Epidermal melanocyte (primary cell): ENCODE results near the gene WDR31.
"Not testable (repeated sequence)": the region's sequence is repeated elsewhere in the genome, so short reads cannot be mapped to it uniquely, and the experiment has no call there.

Source experiments
- DNase-seq: peaks from one replicate; pipeline ENCODE4 v3.0.0; 2011; ENCODE audit warnings: low spot score; ENCODE audit not compliant: insufficient read length

WDR31 gene

DNA sequence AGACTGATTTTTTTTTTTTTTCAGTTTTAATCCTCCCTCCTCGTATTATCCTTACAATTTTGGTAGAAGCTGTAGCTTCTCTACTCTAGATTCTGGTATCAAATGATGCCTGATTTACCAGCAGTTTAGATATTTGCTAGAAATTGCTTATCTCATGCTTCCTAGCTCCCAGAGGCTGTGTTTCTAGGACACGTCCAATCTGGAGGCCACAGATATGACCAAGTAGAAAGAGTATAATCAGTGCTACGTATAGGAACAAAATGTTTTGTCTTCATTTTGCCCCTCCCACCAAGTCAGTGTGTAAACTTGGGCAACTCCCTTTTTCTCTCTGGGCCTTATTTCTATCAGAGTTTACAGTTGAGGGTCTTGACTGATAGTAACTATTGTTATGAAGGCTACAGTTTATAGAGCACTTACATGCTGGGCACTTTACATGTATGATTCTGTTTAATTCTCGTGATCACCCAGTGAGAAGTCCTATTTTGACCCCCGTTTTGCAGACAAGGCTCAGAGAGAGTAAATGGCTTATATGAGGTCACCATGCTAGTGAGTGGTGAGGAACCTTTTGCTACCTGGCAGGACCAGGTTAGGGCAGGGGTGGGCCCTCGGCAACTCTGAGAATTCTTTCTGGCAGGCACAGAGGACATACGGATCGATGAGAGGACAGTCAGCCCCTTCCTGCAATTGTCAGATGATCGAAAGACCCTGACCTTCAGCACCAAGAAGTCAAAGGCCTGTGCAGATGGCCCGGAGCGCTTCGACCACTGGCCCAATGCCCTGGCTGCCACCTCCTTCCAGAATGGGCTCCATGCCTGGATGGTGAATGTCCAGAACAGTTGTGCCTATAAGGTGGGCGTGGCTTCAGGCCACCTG lies 29.1 kb upstream of the WDR31 start:
- DNase-seq = no peak

DNA sequence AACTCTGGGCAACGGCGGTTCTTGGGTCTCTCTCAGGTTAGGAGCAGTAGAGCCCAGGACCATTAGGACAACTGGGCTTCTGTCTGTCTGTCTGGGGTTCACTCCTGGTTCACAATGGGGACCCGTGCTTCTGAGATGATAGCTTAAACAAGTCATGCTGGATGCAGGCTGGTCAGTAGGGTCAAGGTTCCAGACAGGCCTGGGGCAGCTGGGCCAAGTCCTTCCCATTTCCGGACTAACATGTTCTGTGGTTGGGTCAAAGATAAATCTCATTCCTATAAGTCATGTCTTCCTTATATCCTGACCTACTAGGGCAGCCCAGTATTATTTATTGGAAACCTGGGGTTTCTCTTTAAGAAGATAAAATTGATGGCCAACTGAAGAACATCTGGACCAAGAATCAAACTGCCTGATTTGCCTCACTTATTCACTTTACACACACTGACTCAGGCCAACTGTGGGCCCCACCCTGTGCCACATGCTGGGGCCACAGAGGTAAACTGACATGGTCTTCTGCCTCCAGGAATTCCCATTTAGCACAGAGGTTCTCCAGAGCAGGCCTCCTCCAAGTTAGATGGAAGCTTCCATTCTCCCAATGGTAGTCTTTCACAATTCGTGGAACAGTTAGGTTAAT lies 28.4 kb upstream of the WDR31 start:
- DNase-seq = no peak

DNA sequence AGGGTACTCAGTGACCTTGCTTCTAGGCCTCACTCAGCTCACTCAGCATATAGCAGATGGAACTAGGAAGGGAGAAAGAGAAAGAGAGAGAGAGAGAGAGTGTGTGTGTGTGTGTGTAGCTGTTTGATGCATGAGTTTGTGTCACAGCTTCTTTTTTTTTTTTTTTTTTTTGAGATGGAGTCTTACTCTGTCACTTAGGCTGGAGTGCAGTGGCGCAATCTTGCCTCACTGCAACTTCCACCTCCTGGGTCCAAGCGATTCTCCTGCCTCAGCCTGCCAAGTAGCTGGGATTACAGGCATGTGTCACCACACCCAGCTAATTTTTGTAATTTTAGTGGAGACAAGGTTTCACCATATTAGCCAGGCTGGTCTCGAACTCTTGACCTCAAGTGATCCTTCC lies 25.6 kb upstream of the WDR31 start:
- not testable (repeated sequence) for DNase-seq

DNA sequence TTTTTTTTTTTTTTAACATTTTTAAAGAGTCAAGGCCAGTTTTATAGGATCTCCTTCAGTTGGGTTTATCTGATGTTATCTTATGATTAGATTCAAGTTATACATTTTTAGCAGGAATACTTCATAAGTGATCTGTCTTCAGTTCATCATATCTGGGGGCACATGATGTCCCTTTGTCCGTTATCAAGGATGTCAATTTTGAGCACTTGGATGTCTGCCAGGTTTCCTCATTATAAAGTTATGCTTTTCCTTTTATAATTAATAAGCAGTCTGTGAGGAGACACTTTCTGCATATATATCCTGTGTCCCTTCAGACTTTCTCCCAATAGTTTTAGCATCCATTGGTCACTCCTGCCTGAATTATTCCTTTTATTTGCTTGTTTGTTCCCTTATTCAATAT lies 24.9 kb upstream of the WDR31 start:
- DNase-seq = no peak

DNA sequence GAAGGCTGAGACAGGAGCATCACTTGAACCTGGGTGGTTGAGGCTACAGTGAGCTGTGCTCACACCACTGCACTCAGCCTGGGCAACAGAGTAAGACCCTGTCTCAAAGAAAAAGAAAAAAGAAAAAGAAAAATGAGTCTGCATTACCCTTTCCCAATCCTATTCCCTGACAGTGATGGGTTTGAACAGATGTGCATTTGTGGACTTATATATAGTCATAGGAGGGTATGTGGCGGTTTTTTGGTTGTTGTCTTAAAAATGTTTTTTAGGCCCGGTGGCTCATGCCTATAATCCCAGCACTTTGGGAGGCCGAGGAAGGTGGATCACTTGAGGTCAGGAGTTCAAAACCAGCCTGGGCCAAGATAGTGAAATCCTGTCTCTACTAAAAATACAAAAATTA lies 23.3 kb upstream of the WDR31 start:
- no peak for DNase-seq

DNA sequence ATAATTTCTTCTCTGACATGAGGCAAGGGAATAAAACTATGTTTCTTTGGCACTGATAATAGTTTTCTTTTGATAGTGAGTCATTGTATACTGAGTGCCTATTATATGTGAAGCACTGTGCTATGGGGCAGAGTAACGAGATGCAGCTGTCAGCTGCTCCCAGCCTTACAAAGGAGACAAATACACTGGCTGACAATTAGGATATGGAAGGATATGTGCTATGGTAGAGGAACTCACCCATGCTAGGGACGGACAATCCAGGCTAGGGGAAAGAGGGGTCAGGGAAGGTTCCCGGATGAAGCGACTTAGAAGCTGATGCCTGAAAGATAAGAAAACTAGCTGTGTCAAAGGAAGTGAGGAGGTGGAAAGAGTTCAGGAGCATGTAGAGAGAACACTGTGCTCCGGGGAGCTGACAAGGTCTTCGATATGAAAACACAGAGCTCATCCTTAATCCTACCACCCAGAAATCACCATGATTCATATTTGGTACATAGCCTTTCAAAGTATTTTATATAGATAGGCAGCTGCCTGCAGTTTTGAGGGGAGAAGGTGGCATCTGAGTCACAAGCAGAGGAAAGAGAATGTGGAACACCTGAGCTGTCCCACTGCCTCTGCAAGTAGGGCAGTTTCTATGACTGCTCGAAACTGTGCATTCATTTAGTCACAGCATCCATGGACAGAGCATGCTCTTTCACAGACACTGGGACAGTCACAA lies 21.4 kb upstream of the WDR31 start:
- no peak for DNase-seq

DNA sequence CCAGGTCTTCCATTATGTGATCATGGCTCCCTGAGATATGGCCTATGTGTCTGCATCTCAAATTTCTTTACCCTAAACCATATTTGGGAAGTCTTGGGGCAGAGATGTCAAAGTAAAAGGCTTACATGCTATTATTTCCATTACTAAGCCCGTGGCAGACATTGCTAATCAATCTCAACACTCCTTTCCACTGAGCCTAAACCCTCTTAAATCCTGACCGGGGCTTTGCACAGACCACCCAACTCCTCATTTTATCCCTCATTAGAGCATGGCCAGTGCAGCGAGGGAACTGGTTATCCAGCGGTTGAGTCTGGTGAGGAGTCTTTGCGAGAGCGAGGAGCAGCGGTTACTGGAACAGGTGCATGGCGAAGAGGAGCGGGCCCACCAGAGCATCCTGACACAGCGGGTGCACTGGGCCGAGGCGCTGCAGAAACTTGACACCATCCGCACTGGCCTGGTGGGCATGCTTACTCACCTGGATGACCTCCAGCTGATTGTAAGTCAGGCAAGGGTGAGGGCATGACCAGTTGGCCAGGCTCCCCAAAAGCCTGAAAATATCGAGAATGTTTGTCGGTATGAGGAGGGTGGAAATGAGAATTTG lies 20.3 kb upstream of the WDR31 start:
- no peak for DNase-seq

DNA sequence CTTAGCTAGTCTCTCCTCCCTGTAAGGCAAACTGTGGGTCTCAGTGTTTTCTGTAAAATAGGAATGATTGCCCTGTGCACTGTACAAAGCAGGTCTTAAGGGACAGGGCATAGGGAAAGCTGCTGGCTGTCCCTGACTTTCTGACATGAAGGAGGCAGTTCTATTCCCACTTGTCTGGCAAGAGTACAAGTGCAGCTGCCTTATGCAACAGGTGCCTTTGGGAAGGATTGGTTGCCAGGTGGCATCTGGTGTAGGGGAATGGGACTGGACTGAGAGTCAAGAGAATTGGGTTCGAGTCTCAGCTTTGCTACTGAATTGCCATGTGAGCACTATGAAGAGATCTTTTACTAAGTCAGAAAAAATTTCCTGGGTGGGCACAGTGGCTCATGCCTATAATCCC lies 19.3 kb upstream of the WDR31 start:
- no peak for DNase-seq

DNA sequence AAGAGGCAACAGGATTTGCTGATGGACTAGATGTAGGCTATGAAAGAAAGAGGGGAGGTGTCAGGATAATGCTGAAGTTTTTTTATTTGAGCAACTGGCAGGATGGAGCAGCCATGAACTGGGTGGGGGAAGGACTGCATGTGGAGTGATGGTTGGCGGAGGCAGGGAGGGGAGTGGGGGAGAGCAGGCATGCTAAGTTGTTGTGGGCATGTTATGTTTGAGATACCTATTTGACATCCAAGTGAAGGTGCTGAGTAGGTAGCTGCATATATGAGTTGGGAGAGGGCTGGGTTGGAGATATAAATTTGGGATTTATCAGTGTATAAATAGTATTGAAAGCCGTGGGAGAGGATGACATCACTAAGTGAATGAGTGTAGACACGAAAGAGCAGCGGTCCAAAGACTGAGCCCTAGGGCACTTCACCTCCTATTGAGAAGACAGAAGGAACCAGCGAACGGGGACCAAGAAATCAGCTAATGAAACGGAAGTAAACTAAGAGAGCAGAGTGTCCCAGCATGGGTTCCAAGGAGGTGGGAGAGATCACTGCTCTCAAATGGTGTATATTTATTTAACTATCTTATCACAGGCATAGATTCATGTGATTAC lies 16.7 kb upstream of the WDR31 start:
- no peak for DNase-seq

DNA sequence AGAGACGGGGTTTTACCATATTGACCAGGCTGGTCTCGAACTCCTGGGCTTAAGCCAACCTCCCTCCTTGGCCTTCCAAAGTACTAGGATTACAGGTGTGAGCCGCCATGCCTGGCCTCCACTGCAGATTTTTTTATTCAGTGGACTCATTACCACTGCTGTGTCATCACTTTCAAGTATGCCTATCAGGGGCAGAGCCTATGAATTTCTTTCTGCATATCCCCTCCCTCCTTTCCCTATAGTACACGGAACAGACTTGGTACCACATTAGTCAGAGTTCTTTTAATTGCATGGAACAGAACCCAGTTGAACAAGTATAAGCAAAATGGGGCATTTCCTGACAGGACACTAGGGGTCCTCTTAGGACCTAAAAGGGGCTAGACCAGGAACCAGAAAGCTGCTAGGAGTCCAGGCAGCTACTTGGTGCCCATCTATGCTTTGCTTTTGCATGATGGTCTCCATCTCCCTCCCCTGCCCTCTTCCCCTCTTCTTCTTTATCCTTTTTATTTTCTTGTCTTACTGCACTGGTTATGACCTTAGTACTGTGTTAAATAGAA lies 15.0 kb upstream of the WDR31 start:
- no peak for DNase-seq

DNA sequence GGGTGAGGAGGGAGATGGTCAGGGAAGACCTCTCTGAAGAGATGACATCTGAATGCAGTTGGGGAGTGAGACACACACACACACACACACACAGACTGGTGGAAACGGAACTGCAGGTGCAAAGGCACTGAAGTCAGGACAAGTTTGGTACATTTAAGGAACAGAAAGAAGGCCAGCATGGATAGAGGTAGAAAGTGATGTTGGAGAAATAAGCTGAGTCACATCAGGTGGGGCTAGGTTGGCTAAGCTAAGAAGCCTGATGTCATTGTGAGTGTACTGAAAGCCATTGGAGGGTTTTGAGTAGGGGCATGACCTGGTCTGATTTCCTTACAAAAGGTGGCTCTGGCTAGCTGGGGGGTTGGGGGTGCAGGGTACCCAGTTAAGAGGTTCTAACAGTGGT lies 12.3 kb upstream of the WDR31 start:
- no peak for DNase-seq

DNA sequence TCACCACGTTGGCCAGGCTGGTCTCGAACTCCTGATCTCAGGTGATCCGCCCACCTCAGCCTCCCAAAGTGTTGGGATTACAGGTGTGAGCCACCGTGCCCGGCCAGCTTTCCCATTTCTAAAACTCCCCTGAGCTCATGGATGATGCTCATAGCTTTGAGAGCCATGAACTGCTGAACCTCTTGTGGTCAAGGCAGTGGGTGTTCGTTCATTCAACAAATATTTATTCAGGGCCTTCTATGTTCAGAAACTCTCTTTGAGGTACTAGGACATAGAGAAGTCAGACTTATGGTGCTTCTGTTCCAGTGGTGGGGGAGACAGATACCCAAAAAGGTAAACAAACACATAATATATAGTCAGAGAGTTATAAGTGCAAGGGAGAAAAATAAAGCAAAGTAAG lies 11.9 kb upstream of the WDR31 start:
- DNase-seq = no peak

DNA sequence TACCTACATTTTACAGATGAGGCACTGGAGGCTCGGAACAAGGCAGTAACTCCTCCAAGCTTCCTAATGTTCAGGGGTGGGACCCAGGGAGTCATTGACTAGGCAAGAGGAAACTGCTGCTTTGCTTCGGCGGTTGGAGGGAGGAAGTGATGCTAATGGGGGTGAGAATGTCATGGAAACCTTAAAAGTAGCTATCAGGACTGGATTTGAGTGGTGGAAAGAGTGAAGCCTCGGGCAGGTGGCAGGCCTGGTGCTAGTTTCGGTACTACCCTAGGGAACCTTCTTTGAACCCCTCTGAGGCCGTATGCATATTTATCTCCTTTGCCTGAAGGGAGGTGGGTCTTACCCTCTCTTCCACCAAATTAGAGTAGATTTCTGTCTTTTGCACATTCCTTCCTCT lies 10.9 kb upstream of the WDR31 start:
- no peak for DNase-seq

DNA sequence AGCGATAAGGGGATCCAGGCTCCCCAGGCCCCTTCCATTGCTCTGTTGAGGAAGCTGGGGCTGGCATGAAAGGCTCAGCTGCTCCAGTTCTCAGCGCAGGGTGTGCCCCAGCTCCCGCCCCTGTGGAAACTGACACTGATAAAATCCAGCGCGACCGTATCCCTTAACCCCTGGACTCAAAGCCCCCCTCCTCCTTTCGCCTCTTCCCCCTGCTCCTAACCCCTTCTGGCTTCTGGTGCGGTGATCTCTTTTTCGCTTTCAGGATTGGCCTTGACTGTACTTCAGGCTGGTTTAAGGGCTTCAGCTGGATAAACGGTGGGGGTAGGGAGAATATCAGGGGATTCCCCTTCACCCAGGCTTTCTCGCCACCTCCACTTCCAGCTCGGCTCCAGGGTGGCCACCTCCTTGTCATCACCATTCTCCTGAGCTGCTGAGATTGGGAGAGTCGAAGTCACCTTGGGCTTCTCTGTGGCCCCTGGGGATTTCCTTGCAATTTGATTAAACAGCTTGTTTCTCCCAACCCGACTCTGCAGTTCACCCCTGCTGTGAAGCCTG lies 10.1 kb upstream of the WDR31 start:
- DNase-seq = no peak

DNA sequence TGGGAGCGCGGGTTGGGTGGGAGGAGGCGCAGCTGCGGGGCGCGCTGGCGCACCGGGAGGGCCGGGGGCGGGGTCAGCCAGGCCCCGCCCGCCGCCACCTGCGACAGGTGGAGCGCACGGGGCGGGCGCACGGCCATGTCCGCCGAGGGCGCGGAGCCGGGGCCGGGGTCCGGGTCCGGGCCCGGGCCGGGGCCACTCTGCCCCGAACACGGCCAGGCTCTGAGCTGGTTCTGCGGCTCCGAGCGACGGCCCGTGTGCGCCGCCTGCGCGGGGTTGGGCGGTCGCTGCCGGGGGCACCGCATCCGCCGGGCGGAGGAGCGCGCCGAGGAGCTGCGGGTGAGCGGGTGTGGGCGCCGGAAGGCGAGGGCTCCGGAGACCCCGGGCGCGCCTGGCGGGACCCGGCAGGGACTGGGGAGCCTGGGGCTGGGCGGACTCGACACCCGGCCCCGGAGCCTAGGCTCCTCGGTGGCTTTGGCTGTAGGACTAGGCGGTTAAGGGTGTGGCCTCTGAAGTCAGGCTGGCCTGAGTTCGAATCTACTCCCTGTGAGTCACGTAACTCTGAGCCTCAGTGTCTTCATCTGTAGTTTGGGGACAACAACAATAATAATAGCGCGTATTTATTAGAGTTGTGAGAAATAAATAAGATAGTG lies 9.5 kb upstream of the WDR31 start, which contains the start of gene BSPRY:
BSPRY (plus strand) TSS at position 97 of the 650 bp plus-strand sequence; CDS start at position 136, 39 bp downstream.
- no peak for DNase-seq

DNA sequence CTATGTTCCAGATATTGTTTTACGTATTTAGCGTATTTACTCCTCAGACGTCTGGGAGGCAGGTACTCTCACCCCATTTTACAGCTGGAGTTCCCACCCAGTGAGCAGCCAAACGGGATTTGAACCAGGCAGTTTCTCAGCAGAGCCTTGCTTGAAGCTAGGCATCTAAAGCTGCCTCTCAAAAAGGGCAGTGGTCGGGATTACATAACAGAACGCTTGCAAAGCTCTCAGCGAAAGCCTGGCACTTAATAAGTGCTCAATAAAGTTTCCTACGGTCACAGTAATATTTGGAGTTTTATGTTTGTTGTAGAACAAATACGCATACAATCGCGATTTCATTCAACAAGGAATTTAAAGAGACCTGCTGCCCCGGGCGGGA lies 9.0 kb upstream of the WDR31 start:
- DNase-seq = no peak

DNA sequence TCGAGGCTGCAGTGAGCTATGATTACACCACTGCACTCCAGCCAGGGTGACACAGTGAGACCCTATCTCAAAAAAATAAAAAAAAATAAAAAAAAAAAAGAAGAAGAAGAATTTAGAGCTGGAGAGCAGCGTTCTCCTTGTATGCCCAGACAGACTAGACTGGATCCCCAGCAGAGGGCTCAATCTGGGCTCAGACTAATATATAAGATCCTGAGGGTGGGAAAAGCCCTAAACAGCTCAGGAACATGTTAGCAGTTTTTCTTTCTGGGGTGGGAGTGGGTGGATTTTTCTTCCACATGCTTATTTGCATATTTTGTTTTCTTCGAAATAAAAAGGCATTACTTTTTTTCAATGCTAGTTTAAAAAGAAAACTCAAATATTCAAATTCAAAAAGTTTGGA lies 8.4 kb upstream of the WDR31 start:
- DNase-seq = no peak

DNA sequence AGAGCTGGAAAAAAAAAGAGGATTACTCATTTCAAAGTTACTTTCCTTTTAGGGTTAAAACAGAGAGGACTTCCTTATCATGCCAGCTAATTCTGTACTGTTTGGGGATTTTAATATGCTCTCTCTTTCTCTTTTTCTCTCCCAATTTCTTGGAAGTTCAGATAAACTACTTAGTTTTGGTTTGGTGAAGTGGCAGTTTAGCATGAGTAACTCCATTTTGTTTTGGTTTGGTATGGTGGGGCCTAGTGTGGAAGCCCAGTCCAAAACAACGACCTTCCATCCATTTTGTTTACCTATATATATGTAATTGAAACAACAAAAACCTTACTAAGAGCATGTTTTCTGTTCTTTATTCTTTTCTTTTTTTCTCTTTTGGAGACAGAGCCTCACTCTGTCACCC lies 5.6 kb upstream of the WDR31 start:
- DNase-seq = no peak

DNA sequence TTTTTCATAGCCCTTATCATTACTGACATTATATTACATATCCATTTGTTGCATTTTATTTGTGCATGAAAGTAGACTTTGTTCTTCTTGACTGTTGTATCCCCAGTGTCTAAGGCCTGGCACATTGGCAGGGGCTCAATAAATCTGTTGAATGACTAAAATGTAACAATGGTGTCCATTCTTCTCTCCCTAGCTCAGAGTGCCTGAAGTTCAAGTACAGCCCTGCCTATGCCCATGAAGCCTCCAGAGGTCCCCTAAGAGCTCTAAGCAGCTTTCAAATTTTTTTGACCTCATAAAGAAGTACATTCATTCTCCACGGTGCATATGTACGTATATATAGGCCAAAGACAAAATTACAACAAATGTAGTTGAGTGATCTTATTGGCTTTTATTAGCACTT lies 5.1 kb upstream of the WDR31 start:
- DNase-seq = peak; percentile 72

DNA sequence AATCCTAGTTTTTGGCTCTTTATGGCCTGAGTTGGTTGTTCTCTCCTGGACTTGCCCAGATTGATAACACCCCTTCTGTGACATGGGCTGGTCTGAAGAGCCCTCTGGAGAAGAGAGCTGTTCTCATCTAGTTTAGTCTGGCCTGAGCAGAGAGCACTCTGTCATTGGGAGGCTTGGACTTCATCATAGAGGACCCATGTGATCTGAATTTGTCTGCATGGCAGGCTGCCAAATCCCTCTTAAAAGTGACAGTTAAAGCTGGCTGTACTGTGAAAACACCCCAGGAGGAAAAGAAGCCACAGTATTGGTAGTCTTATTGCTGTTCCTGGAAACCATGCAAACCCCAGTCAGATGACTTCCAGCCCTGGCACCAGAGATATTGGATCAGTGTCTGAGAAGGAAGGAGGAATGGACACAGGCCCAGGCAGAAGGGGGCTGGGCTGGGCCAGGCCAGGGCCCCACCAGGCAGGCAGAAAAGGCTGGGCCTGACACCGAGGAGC lies 3.7 kb upstream of the WDR31 start:
- peak; percentile 67 for DNase-seq
